GM19240 (cell line): ENCODE data around the gene PARN.
A peak's percentile ranks its signal among the peaks of the same experiment; 100 is the strongest.

Experiments
- DNase-seq: peaks from one replicate; pipeline ENCODE4 v3.0.0; 2011; ENCODE audit warnings: low spot score; ENCODE audit not compliant: insufficient read length

Gene PARN

GRCh38 chr16:14530046-14530445 is 100.0 kb downstream of the PARN start:
- DNase-seq, result no peak

DNA sequence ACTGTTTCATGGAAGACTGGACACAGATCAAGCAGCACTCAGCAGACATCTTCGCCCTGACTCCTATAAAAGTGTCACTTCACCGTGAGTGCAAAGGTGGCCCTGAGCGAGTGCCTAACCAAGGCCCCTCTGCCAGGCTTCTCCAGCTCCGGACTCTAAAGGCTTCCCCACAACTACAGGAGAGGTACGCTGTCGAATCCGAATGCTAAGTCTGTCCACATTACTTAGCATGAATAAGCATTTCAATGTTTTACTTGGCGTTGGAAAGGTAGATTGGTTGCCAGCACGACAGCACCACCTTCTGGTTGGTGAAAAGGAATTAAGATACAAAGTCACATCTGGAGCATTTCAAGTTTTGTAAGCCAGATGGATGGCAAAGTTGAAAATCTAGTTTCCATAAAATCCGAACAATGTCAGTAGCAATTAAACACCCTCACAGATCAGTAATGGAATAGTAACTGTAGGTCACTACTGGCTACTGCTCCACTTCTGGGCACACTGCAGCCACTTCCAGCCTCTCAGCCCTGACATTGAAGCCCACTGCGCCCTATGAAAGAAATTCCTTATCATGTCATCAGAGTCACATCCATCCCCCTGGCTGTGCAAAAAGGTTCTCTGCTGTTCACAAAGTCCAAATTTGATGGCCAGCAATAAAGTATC is 100.9 kb downstream of the PARN start:
- no peak for DNase-seq

DNA sequence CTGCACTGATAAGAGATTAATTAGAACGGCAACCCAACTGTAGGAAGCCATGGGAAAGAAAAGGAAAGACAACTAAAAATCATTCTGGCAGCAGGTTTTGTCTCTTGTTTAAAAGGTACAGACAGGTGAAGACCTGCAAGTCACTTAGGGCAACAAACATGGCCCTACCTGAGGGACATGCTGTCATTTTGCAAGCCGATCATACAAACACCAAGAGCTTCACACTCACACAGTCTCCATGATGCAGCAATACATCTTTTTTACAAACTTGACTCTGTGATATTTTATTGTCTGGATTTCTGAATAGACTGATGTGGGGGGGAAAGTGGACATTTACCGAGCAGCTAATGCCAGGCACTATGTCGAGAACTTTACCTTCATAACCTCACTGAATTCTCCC is 101.8 kb downstream of the PARN start:
- DNase-seq, result no peak

GRCh38 chr16:14527411-14528044 is 102.5 kb downstream of the PARN start:
- no peak for DNase-seq

- no peak for DNase-seq
Observed at GRCh38 chr16:14525596-14525995, 104.5 kb downstream of the PARN start.

DNA sequence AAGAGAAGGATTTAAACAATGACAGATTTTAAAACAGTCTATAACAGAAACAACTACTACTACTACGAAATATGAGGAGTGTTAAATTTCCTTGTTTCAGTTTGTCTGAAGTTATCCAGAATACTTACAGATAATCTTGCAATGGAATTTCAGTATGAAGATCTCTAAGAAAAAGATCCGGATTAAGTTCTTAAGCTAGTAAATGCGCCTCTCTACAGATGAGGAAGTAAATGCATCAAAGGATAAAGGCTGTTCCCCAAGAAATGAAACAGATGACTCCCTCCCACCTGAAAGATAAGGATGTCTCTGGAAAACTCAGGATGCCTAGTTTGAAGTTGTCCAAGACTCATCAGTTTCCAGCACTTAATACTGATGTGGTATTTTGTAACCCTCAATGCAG is 105.1 kb downstream of the PARN start:
- DNase-seq, result no peak

DNA sequence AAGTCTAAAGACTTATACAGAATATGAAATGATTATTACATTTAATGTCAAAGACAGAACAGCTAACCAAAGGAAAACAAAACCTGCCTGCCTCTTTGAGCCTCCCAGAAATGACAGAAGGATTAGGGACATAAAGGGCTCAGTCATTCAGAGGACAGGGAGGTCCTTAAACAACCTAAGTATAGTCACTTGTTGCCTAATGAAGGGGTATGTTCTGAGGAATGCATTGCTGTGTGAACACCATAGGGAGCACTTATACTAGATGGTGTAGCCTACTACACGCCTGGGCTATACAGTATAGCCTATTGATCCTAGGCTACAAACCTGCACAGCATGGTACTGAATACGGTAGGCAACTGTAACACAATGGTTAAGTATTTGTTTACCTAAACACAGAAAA is 106.4 kb downstream of the PARN start:
- no peak for DNase-seq

DNA sequence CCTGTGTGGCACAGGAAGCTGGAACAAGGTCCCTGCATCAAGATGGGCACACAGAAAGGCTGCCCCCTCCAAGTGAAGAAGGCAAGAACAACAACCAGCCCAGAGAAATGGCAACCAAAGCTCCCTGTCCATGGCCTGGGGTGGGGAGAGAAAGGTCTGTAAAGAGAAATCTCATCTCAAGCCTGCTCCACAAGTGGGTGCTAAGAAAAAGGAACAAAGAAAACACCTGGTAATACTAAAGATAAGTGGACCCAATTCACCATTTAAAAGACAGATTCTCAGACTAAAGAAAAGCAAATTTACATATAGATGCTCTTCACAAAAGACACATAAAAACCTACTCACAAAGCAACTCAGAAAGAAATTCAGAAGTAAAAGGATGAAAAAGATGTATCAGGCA is 107.4 kb downstream of the PARN start:
- DNase-seq, result no peak

DNA sequence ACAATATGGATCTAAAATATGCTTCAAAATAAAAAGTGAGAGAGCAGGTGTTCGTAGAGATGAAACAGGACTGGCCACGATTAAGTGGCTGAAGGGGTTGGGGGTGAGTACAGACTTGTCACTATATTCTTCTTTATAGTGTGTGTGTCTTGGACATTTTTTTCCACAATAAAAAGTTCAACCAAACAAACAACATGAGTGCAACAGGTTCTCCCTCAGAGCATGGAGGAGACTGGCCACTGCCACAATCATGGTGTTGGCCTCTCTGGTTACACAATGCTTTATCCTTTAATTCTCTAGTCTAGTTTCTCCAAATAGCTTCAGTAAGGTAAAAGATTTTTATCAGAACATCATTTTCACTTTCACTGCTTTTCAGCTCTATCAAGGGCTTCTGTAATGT is 109.3 kb downstream of the PARN start:
- no peak for DNase-seq

GRCh38 chr16:14514967-14515366 is 115.1 kb downstream of the PARN start:
- DNase-seq, result no peak

DNA sequence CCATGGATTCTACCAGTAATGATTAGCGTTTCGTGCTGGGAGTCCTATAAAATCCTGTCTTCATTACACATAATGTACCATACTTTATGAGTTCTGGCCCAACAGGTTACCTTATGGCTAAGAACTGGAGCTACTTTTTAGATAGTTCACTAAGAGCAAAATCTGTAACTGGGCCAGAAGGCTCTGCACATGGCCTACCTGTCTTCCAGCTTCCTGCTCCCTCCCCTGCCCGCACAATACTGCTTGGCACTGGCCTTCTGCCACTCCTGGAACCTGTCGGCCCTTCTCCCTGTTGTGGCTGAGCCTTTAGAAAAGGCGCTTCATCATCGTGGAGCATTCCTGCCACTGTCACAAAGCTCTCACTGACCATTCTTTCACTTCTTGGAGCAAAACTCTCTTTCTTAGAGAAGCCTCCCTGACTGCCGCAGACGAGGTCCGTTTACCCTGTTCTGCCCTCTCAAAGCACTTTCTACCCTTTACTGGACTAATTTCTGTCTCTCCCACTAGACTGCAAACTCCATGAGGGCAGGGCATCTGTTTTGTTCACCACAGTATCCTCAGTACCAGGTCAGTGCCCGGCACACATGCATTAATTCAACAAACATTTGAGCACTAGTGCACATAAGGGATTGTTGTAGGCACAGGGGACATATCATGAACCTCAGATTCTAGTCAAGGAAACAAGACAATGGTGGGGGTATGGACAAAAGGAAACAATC is 116.5 kb downstream of the PARN start:
- no peak for DNase-seq

GRCh38 chr16:14511800-14512135 is 118.3 kb downstream of the PARN start:
- DNase-seq, result no peak

DNA sequence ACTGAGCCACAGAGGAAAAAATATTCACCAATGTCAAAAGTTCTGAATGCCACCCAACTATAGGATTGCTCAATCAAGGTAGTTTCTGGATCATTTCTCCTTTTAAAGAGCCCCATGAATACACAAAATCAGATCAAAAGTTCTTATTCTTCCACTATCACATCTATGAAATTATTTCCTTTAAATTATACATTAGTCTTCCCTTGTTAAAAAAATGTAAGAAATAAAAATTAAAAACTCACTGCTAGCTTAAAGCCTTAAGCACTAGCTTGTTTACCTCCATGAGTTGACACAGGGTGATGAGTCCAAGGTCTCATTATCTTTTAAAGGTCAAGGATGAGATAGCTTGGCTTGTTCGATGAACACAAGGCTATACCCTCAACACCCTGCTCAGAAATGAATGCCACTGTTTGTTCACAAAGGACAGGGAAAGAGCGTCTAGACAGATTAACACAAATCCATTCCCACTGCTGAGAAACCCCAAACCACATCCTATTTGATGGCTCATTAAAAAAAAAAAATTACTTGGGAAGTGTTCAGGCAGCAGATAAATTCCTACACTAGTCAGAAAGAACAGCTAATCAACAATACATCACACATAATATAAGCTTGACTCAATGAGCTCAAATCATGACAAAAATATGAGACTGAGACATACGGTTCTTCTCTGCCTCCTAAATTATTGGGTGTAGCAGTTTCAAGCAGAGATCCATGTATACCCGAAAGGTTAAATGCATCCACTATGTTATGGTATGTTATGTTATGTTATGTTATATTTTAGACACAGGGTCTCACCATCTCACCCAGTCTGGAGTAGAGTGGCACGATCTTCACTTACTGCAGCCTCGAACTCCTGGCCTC is 118.9 kb downstream of the PARN start:
- DNase-seq, result no peak

DNA sequence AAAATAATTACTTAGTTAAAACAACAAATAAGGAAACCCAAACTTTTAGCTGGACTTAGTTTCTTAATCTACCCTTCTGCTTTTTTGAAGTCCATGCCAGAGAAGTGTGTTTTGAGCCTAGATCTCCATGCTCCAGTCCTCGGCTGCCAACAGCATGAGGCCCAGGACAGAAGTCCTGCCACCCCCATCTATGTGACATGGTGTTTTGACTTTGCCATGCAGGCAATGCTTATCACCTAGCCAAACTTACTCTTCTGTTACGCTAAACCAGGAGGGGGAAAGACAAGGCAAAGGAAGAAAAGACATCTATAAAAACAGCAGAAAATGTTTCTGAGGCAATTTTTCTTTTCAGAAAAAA is 119.5 kb downstream of the PARN start:
- DNase-seq, result no peak

DNA sequence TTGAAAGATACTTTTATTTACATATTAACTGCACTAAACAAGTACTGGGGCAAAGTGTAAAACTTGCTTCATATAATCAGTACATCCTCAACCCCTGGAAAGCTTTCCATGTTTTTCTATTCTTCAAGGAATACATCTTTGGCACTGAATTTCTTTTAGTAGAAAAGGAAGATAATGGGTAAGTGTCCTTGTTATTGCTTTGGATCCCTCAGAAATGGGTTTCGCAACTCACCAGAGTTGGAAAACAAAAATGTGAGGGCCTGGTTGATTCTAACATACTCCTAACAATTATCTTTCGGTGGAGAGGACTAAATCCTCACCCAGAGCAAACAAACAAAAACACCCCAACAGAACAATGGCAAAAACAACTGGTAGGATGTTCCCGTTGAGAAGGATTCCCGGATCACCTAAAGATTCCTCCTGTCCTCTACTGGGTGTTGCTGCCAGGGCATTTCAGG is 120.4 kb downstream of the PARN start:
- no peak for DNase-seq

GRCh38 chr16:14509055-14509454 is 121.0 kb downstream of the PARN start:
- no peak for DNase-seq

DNA sequence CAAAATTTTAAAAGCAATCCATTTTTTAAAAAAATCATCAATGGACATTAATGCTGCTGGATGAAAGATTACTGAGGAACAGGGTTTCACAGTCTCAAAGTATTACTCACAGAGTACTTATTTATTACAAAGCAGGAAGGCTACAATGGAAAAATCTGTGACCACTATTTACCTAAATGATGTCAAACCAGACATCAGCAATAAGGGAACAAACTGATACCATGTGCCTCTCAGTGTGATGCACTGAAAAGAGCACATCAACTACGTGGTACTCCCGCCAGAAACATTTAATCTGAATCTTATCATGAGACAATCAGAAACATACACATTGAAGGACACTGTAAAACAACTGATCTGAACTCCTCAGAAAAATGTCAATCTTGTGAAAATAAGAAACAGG is 124.2 kb downstream of the PARN start:
- DNase-seq, result no peak

GRCh38 chr16:14502932-14503741 is 126.9 kb downstream of the PARN start:
- DNase-seq, result peak; percentile 9

DNA sequence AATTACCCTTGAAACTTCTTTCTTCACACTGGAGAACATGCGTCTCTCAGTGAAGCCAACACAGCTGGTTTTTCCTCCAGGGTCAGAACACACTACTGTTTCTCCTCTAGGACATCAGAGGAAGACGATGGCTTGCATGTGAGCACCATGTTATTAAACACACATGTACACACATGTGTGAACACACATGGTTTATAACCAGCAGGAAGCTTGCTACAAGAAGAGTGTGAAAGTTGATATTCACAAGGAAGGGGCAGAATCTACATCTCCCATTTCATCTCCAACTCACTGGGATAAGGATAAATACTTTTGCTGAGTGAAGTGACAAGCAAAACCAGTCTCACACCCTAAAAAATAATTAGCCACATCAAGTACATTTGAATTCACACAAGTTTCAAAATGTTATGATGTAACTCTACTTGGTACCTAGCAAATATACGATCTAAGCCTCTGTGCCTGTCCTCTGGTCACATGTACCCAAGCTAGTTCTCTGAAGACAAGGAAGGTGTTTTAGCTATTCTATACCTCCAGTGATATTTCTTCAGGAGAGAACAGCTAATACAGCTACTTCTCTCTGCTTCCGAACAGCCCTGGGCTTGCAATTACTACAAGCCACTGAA is 127.7 kb downstream of the PARN start:
- no peak for DNase-seq

DNA sequence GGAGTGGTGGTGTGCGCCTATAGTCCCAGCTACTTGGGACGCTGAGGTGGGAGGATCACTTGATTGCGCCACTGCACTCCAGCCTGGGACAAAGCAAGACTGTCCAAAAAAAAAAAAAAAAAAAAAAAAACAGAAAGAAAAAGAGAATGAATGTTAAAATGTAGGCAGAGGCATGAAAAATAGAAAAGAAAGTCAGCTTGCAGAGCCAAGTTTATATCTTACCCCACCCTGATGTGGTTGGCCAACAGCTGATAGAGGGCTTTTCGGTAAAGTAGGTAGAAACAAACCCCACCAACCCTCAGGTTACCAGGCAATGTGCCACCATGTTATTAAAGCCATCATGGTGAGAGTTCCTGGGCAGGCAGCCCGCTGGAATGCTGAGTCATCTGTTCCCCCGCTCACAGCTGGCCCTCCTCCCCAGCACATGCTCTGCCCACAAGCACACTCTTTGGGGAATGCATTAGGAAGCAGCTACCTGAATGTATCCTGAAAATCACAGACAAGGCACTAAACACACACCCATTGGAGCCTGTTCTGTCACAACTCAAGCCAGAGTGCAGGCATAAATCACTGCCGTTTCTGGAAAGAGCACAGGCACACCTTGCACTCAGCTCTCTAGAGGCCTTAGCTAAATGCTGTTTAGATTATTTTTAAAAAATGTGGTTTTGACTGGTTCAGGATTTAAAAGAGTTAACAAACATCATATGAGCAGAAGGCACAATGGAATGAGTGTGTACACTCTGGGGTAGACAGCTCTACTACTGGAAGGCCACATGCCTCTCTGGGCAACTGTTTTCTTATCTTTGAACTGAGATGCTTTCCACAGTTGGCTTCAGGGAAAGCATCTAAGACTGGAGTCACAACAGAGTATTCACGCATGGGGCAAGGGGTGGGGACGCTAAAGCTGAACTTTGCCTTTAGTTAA is 128.5 kb downstream of the PARN start:
- no peak for DNase-seq
